HUES6 (cell line): Measurements from ENCODE around the gene MS4A6A.
"Not testable (repeated sequence)": the region's sequence is repeated elsewhere in the genome, so short reads cannot be mapped to it uniquely, and the experiment has no call there.

Experiments
- H3K27ac ChIP-seq: 2 replicates; pipeline ENCODE4 v1.7.0; 2013; ENCODE audit warnings: low read depth, mild to moderate bottlenecking, low read length, inconsistent platforms
- H3K27me3 ChIP-seq: 2 replicates; pipeline ENCODE4 v1.6.1; 2013; ENCODE audit warnings: low read length; ENCODE audit not compliant: control insufficient read depth, insufficient read depth
- H3K36me3 ChIP-seq: 2 replicates; pipeline ENCODE4 v1.6.1; 2013; ENCODE audit warnings: low read length; ENCODE audit not compliant: control insufficient read depth, insufficient read depth
- H3K4me1 ChIP-seq: 2 replicates; pipeline ENCODE4 v1.6.1; 2013; ENCODE audit warnings: low read length; ENCODE audit not compliant: control insufficient read depth, insufficient read depth
- H3K4me3 ChIP-seq: 2 replicates; pipeline ENCODE4 v1.5.1; 2013; ENCODE audit warnings: low read depth, low read length
- H3K9ac ChIP-seq: one replicate; pipeline ENCODE4 v1.6.1; 2013; ENCODE audit warnings: mild to moderate bottlenecking, low read length
- H3K9me3 ChIP-seq: 2 replicates; pipeline ENCODE4 v1.6.1; 2013; ENCODE audit warnings: low read depth, low read length; ENCODE audit not compliant: control insufficient read depth, insufficient read depth

Gene MS4A6A

GRCh38 chr11:60128866-60129265, 54.0 kb downstream of the MS4A6A start:
- not testable (repeated sequence) for H3K27ac ChIP-seq, H3K4me3 ChIP-seq, H3K9me3 ChIP-seq, H3K9ac ChIP-seq, H3K36me3 ChIP-seq, H3K27me3 ChIP-seq
- H3K4me1 ChIP-seq = peaks cover 17% of the 10 kb centered on the region

DNA sequence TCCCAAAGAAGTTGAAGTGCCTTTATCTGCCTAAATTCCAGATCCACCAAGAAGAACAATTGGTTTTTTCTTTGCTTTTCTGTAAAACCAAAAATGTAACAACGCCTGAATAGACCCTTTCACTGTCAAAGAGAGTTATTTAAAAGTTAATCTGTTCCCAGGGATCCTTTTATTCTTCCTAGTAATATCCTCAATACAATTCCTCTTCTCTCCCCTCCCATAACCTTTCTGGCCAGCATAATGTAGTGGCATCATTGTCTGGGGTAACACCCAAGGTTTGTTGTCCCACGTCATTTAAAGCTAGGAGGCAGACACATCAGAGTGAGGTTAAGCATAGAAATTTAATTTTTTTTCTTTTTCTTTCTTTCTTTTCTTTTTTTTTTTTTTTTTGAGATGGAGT, 54.5 kb downstream of the MS4A6A start:
- Histone ChIP-seq H3K27ac (no peak overlapping the region), H3K4me1 (peaks cover 20% of the 10 kb centered on the region), H3K4me3 (no peak overlapping the region)

DNA sequence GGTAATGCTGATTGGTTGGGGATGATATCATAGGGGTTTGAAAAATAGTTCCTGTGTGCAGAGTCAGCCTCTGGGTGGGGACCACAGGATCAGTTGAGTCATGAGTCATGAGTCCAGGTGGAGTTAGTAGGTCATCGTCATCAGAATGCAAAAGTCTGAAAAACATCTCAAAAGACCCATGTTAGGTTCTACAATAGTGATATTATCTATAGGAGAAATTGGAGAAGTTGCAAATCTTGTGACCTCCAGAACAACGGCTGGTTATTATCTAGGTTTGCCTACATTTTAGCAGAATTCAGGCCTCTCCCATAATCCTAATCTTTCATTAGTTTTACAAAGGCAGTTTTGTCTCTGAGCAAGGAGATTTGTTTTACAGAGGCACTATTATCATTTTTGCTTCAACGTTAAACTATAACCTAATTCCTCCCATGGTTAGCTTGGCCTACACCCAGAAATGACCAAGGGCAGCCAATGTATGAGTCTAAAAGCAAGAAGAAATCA, 55.5 kb downstream of the MS4A6A start:
- no peaks in the 10 kb centered on the region for H3K36me3 ChIP-seq
- H3K27me3 ChIP-seq = no peaks in the 10 kb centered on the region
- no peak overlapping the region for H3K9ac ChIP-seq
- H3K27ac ChIP-seq = no peak overlapping the region
- H3K4me3 ChIP-seq = no peak overlapping the region
- H3K4me1 ChIP-seq = peaks cover 22% of the 10 kb centered on the region
- H3K9me3 ChIP-seq = no peaks in the 10 kb centered on the region

More for the DNA sequence above, 54.5 kb downstream of the MS4A6A start:
- Histone ChIP-seq H3K9me3 (peaks cover 2% of the 10 kb centered on the region; the same call in 1 of the 2 replicates), H3K27me3 (no peaks in the 10 kb centered on the region), H3K9ac (no peak overlapping the region), H3K36me3 (no peaks in the 10 kb centered on the region)

GRCh38 chr11:60125956-60126585, 56.8 kb downstream of the MS4A6A start:
- Histone ChIP-seq H3K27me3 (no peaks in the 10 kb centered on the region), H3K36me3 (no peaks in the 10 kb centered on the region), H3K4me1 (peaks cover 29% of the 10 kb centered on the region), H3K9me3 (no peaks in the 10 kb centered on the region), H3K4me3 (no peak overlapping the region), H3K27ac (no peak overlapping the region), H3K9ac (no peak overlapping the region)

DNA sequence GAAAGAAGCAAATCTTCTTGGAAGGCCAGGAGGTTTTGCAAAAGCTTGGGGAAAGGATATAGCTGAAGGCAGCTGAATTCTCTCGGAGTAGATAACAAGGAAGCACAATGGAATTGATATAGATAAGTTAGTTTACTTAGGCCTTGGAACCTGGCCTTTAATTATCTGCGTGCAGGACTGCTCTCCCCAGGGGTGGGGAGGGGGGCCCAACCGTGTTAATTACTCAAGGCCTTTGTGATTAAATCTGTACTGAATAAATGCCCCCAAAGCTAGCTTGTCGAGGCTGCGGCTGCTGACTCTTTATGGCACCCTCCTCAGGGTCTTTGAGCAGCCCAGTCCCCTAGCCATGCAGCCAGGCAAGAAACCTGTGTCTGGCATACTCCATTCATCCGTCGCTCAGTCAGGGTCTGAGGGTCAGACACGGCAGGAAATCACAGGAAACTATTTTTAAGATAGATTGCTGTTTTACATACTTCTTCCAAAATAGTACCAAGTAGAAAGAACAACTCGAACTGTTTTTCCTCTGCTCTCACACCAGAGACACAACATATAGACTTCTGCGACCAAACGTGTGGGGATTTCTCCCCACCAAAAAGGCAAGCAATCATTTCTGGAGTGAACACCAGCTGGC, 58.0 kb downstream of the MS4A6A start:
- Histone ChIP-seq H3K4me3 (no peak overlapping the region), H3K9ac (no peak overlapping the region), H3K4me1 (peaks cover 35% of the 10 kb centered on the region), H3K27me3 (no peaks in the 10 kb centered on the region), H3K27ac (peak overlapping the region; percentile 55; the same call in 1 of the 2 replicates), H3K9me3 (no peaks in the 10 kb centered on the region), H3K36me3 (no peaks in the 10 kb centered on the region)
